Glutamatergic neuron (in vitro differentiated cells): ENCODE results near the gene ARTN. TPM values are rescaled to one million over a fixed set of nuclear protein-coding genes. Genes with fewer than 3 reads are reported as not detected.

Experiments used
- DNase-seq: peaks from one replicate; pipeline ENCODE4 v3.0.0; 2022
- H3K27ac Mint-ChIP-seq: one replicate; pipeline ENCODE4 v1.8.0; 2020; ENCODE audit warnings: mild to moderate bottlenecking, mixed read lengths, inconsistent platforms; ENCODE audit not compliant: unreplicated experiment
- H3K27me3 Mint-ChIP-seq: one replicate; pipeline ENCODE4 v1.8.0; 2020; ENCODE audit warnings: mild to moderate bottlenecking, moderate library complexity, mixed read lengths, inconsistent platforms; ENCODE audit not compliant: unreplicated experiment
- H3K36me3 Mint-ChIP-seq: one replicate; pipeline ENCODE4 v1.8.0; 2020; ENCODE audit warnings: mild to moderate bottlenecking, mixed read lengths, inconsistent platforms; ENCODE audit not compliant: unreplicated experiment
- H3K4me1 Mint-ChIP-seq: one replicate; pipeline ENCODE4 v1.8.0; 2020; ENCODE audit warnings: mild to moderate bottlenecking, low read depth, mixed read lengths, inconsistent platforms; ENCODE audit not compliant: unreplicated experiment
- H3K4me3 Mint-ChIP-seq: one replicate; pipeline ENCODE4 v1.8.0; 2020; ENCODE audit warnings: mild to moderate bottlenecking, mixed read lengths, inconsistent platforms; ENCODE audit not compliant: unreplicated experiment
- H3K9me3 Mint-ChIP-seq: one replicate; pipeline ENCODE4 v1.8.0; 2020; ENCODE audit warnings: mild to moderate bottlenecking, moderate library complexity, mixed read lengths, inconsistent platforms; ENCODE audit not compliant: unreplicated experiment
- total RNA-seq: library from RNA; stranded (reverse); fragmentation: NEBNext Ultra II Directional; extraction: Animal tissue kit (Norgen Biotek cat#: 25700); gene quantifications from one replicate; pipeline ENCODE4 v1.2.1, GENCODE V29; 2021; ENCODE audit not compliant: unreplicated experiment
- TF ChIP-seq, protein P1 (sequence below): fragments of 200-600 bp; sonication (generic); IDR thresholded peaks from one replicate; pipeline ENCODE4 v1.5.0; 2021; ENCODE audit not compliant: partially characterized antibody, unreplicated experiment

Gene ARTN
- total RNA-seq, 1 donor from 2014 or later = not detected

GRCh38 chr1:43938892-43939587 lies 5.4 kb downstream of the ARTN start:
- Mint-ChIP-seq H3K4me3 (no peak overlapping the region), H3K9me3 (peaks cover 2% of the 10 kb centered on the region), H3K4me1 (peaks cover 7% of the 10 kb centered on the region), H3K27me3 (peaks cover 17% of the 10 kb centered on the region), H3K27ac (no peak overlapping the region), H3K36me3 (peaks cover 5% of the 10 kb centered on the region)
- DNase-seq = no peak
- TF ChIP-seq, protein P1, sequence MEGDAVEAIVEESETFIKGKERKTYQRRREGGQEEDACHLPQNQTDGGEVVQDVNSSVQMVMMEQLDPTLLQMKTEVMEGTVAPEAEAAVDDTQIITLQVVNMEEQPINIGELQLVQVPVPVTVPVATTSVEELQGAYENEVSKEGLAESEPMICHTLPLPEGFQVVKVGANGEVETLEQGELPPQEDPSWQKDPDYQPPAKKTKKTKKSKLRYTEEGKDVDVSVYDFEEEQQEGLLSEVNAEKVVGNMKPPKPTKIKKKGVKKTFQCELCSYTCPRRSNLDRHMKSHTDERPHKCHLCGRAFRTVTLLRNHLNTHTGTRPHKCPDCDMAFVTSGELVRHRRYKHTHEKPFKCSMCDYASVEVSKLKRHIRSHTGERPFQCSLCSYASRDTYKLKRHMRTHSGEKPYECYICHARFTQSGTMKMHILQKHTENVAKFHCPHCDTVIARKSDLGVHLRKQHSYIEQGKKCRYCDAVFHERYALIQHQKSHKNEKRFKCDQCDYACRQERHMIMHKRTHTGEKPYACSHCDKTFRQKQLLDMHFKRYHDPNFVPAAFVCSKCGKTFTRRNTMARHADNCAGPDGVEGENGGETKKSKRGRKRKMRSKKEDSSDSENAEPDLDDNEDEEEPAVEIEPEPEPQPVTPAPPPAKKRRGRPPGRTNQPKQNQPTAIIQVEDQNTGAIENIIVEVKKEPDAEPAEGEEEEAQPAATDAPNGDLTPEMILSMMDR = no peak

DNA sequence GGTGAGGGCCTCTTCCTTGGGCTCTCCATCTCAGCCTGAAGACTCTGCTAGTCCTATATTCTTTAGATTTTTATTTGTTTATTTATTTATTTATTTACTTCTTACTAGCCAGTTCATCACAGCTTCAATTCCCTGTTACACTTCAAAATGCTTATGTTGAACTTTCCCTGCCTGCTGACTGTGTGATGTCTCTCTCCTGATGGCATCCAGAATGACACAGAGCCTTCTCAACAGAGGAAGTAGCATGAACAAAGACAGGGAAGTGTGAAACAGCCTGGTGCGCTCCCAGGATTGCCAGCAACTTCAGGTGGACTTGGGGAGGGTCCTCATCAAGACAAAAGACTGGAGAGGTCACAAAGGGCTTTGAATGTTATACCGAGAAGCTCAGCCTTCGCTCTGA lies 8.8 kb downstream of the ARTN start:
- peaks cover 10% of the 10 kb centered on the region for H3K27me3 Mint-ChIP-seq
- peaks cover 5% of the 10 kb centered on the region for H3K36me3 Mint-ChIP-seq
- no peak overlapping the region for H3K4me3 Mint-ChIP-seq
- H3K9me3 Mint-ChIP-seq = peaks cover 2% of the 10 kb centered on the region
- peaks cover 9% of the 10 kb centered on the region for H3K4me1 Mint-ChIP-seq
- no peak for DNase-seq
- TF ChIP-seq, protein P1 = no peak
- no peak overlapping the region for H3K27ac Mint-ChIP-seq

DNA sequence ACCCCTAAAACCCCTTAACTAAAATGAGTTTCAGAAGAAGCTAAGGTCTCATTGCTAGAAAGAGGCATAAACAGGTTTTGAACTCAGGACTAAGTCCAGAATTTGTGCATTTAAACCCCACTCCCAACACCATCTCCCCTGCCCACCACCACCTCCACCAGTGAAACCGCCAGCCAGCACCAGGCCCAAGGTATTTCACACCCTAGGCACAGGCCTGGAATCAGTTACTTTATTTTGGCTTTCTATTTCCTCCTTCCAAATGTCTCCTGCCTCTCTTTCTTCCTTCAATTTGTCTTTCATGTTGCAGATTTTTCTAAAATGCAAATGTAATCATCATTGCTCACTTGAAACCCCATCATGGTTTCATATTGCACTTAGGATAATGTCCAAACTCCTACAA lies 11.3 kb downstream of the ARTN start:
- TF ChIP-seq, protein P1 = no peak
- no peaks in the 10 kb centered on the region for H3K36me3 Mint-ChIP-seq
- peaks cover 4% of the 10 kb centered on the region for H3K27me3 Mint-ChIP-seq
- no peak overlapping the region for H3K4me3 Mint-ChIP-seq
- DNase-seq = no peak
- no peak overlapping the region for H3K27ac Mint-ChIP-seq
- H3K4me1 Mint-ChIP-seq = peaks cover 7% of the 10 kb centered on the region
- H3K9me3 Mint-ChIP-seq = no peaks in the 10 kb centered on the region

GRCh38 chr1:43945674-43946235 lies 12.2 kb downstream of the ARTN start:
- H3K9me3 Mint-ChIP-seq = peaks cover 4% of the 10 kb centered on the region
- peaks cover 13% of the 10 kb centered on the region for H3K4me1 Mint-ChIP-seq
- peaks cover 6% of the 10 kb centered on the region for H3K36me3 Mint-ChIP-seq
- TF ChIP-seq, protein P1 = no peak
- peak overlapping the region; percentile 72 for H3K27ac Mint-ChIP-seq
- no peak for DNase-seq
- H3K4me3 Mint-ChIP-seq = peak overlapping the region; percentile 94
- peaks cover 4% of the 10 kb centered on the region for H3K27me3 Mint-ChIP-seq
